IMR-90 (cell line): ENCODE data around the gene TTC23. TPM values are rescaled to one million over a fixed set of nuclear protein-coding genes. Genes with fewer than 3 reads are reported as not detected.
A peak's percentile ranks its signal among the peaks of the same experiment; 100 is the strongest.

Experiments used
- ATAC-seq: fragments of 200-7000 bp; cut with Tn5 transposase; 2 replicates; pipeline ENCODE4 v1.9.1; 2020; ENCODE audit warnings: low read depth, mild to moderate bottlenecking, moderate library complexity
- BruUV-seq: library from RNA; stranded (reverse); fragments of 400-500 nt; replicated peaks from 2 replicates; lab custom pipeline; 2021; lab: Mats Ljungman, UMichigan
- CTCF ChIA-PET: fragments of 300-600 bp; formaldehyde crosslinking; extraction: SDS; loops from one replicate; lab custom pipeline; 2021; ENCODE audit warnings: antibody characterized with exemption; lab: Yijun Ruan, JAX
- POLR2A ChIA-PET: fragments of 300-600 bp; sonication (Branson Sonifier 250); formaldehyde crosslinking; loops from one replicate; lab custom pipeline; 2022; ENCODE audit warnings: antibody characterized with exemption; ENCODE audit not compliant: unreplicated experiment; lab: Charles Lee
- DNase-seq: peaks from one replicate; pipeline ENCODE4 v3.0.0; 2013
- H2AFZ ChIP-seq: replicated peaks from 2 replicates; pipeline ENCODE3; 2013; ENCODE audit warnings: low read length, mild to moderate bottlenecking; ENCODE audit not compliant: poor library complexity
- H2AK5ac ChIP-seq: 2 replicates; pipeline ENCODE4 v1.6.1; 2013; ENCODE audit warnings: low read depth, low read length, inconsistent platforms
- H2AK9ac ChIP-seq: replicated peaks from 2 replicates; pipeline ENCODE3; 2013; ENCODE audit warnings: mild to moderate bottlenecking, low read depth, low read length, moderate library complexity; ENCODE audit not compliant: poor library complexity
- H2BK120ac ChIP-seq: 2 replicates; pipeline ENCODE4 v1.6.1; 2013; ENCODE audit warnings: low read depth, low read length, inconsistent platforms
- H2BK15ac ChIP-seq: 3 replicates; pipeline ENCODE4 v1.6.1; 2013; ENCODE audit warnings: low read depth, low read length, inconsistent platforms
- H2BK20ac ChIP-seq: 2 replicates; pipeline ENCODE4 v1.6.1; 2013; ENCODE audit warnings: low read depth, mild to moderate bottlenecking, inconsistent platforms, low read length, moderate library complexity
- H2BK5ac ChIP-seq: 2 replicates; pipeline ENCODE4 v1.6.1; 2013; ENCODE audit warnings: mild to moderate bottlenecking, low read depth, low read length, inconsistent platforms; ENCODE audit not compliant: poor library complexity, severe bottlenecking
- H3K14ac ChIP-seq: replicated peaks from 2 replicates; pipeline ENCODE4 v1.6.1; 2013; ENCODE audit warnings: low read depth, low read length, inconsistent platforms
- H3K18ac ChIP-seq: 2 replicates; pipeline ENCODE4 v1.6.1; 2013; ENCODE audit warnings: low read depth, low read length, control low read depth
- H3K23ac ChIP-seq: 2 replicates; pipeline ENCODE4 v1.6.1; 2013; ENCODE audit warnings: low read depth, low read length, inconsistent platforms
- H3K27ac ChIP-seq: 2 replicates; pipeline ENCODE4 v1.5.1; 2013; ENCODE audit warnings: mild to moderate bottlenecking, control low read depth, low read length; ENCODE audit not compliant: insufficient read depth
- H3K27me3 ChIP-seq: 2 replicates; pipeline ENCODE4 v1.6.1; 2013; ENCODE audit warnings: low read length; ENCODE audit not compliant: control insufficient read depth, insufficient read depth
- H3K36me3 ChIP-seq: 2 replicates; pipeline ENCODE4 v1.6.1; 2013; ENCODE audit warnings: low read length, mixed read lengths; ENCODE audit not compliant: control insufficient read depth, insufficient read depth
- H3K4ac ChIP-seq: 2 replicates; pipeline ENCODE4 v1.6.1; 2013; ENCODE audit warnings: low read depth, low read length, inconsistent platforms
- H3K4me1 ChIP-seq: 2 replicates; pipeline ENCODE4 v1.6.1; 2013; ENCODE audit warnings: low read length, mixed read lengths; ENCODE audit not compliant: control insufficient read depth, insufficient read depth
- H3K4me2 ChIP-seq: 2 replicates; pipeline ENCODE4 v1.6.1; 2013; ENCODE audit warnings: low read depth, mild to moderate bottlenecking, control low read depth, low read length, moderate library complexity
- H3K4me3 ChIP-seq: 2 replicates; pipeline ENCODE4 v1.5.1; 2013; ENCODE audit warnings: low read depth, mild to moderate bottlenecking, control low read depth, low read length, moderate library complexity; ENCODE audit not compliant: insufficient read depth
- H3K56ac ChIP-seq: 2 replicates; pipeline ENCODE4 v1.6.1; 2013; ENCODE audit warnings: low read length, inconsistent platforms; ENCODE audit not compliant: insufficient read depth; ENCODE audit errors: extremely low read depth
- H3K79me1 ChIP-seq, 2 experiments: 2 replicates each; pipeline ENCODE4 v1.6.1; 2013; ENCODE audit warnings: low read length in 2 of 2, inconsistent platforms in 1 of 2, low read depth in 1 of 2
- H3K9ac ChIP-seq: 2 replicates; pipeline ENCODE4 v1.6.1; 2013; ENCODE audit warnings: low read depth, low read length, control low read depth
- H3K9me1 ChIP-seq: 2 replicates; pipeline ENCODE4 v1.6.1; 2013; ENCODE audit warnings: low read length, inconsistent platforms; ENCODE audit not compliant: insufficient read depth
- H3K9me3 ChIP-seq: 2 replicates; pipeline ENCODE4 v1.6.1; 2013; ENCODE audit warnings: low read length; ENCODE audit not compliant: control insufficient read depth, insufficient read depth
- H4K20me1 ChIP-seq: 2 replicates; pipeline ENCODE4 v1.6.1; 2013; ENCODE audit warnings: low read length, inconsistent platforms; ENCODE audit not compliant: insufficient read depth
- H4K5ac ChIP-seq: 2 replicates; pipeline ENCODE4 v1.6.1; 2013; ENCODE audit warnings: mild to moderate bottlenecking, low read depth, low read length, control low read depth
- H4K8ac ChIP-seq, 2 experiments: 2 replicates each; pipeline ENCODE4 v1.6.1; 2013; ENCODE audit warnings: low read depth in 2 of 2, low read length in 2 of 2, control low read depth in 1 of 2, inconsistent platforms in 1 of 2
- H4K91ac ChIP-seq: 2 replicates; pipeline ENCODE4 v1.6.1; 2013; ENCODE audit warnings: low read depth, low read length, inconsistent platforms; ENCODE audit not compliant: insufficient read depth
- BHLHE40 ChIP-seq: fragments of 150-350 bp; IDR thresholded peaks from 2 replicates; pipeline ENCODE4 v1.6.1; 2016; ENCODE audit warnings: mild to moderate bottlenecking, low read depth, low read length
- FOS ChIP-seq: fragments of 150-350 bp; IDR thresholded peaks from 2 replicates; pipeline ENCODE4 v1.6.1; 2016; ENCODE audit warnings: low read depth, low read length
- POLR2A ChIP-seq: IDR thresholded peaks from 2 replicates; pipeline ENCODE4 v1.6.1; 2012; ENCODE audit warnings: mild to moderate bottlenecking, low read depth, low read length
- WGBS, 2 experiments: methylation state at CpG; one replicate each; pipeline versions ENCODE4 v1.1.5 to v1.1.7; 2013; ENCODE audit warnings: missing lambda C conversion rate in 2 of 2; ENCODE audit not compliant: insufficient read length in 1 of 2; ENCODE audit errors: extremely low coverage in 2 of 2; 5-methylcytosine and 5-hydroxymethylcytosine counted together
- dilution Hi-C: fragments of 300-500 bp; cut with HindIII; formaldehyde crosslinking; loops from one replicate; pipeline ENCODE4 v1.14.3; 2018; ENCODE audit warnings: low sequenced_read_pairs; ENCODE audit not compliant: unreplicated experiment
- in situ Hi-C: fragments of 300-500 bp; cut with MboI; formaldehyde crosslinking; loops from 3 replicates; pipeline ENCODE4 v1.14.3; 2019; ENCODE audit warnings: low sequenced_read_pairs, inconsistent platforms, mixed read lengths
- intact Hi-C: fragments of 100-400 bp; cut with micrococcal nuclease; formaldehyde crosslinking; loops from 2 replicates; pipeline ENCODE4 v1.10.0; 2022
- polyA plus RNA-seq, 3 experiments: library from polyadenylated mRNA; depleted of rRNA; stranded (reverse); fragments of >200 nt; gene quantifications; 2 replicates each; pipeline ENCODE4 v1.2.3, GENCODE V29; 2012; ENCODE audit warnings: low replicate concordance in 1 of 3
- total RNA-seq: library from RNA; depleted of rRNA; stranded (reverse); fragments of >200 nt; gene quantifications from 2 replicates; pipeline ENCODE4 v1.2.3, GENCODE V29; 2012

The TTC23 gene
- total and polyA plus RNA-seq, 2 of the 4 experiments (the other 2 are of a cell fraction), result 7.8 to 29.8 TPM

DNA sequence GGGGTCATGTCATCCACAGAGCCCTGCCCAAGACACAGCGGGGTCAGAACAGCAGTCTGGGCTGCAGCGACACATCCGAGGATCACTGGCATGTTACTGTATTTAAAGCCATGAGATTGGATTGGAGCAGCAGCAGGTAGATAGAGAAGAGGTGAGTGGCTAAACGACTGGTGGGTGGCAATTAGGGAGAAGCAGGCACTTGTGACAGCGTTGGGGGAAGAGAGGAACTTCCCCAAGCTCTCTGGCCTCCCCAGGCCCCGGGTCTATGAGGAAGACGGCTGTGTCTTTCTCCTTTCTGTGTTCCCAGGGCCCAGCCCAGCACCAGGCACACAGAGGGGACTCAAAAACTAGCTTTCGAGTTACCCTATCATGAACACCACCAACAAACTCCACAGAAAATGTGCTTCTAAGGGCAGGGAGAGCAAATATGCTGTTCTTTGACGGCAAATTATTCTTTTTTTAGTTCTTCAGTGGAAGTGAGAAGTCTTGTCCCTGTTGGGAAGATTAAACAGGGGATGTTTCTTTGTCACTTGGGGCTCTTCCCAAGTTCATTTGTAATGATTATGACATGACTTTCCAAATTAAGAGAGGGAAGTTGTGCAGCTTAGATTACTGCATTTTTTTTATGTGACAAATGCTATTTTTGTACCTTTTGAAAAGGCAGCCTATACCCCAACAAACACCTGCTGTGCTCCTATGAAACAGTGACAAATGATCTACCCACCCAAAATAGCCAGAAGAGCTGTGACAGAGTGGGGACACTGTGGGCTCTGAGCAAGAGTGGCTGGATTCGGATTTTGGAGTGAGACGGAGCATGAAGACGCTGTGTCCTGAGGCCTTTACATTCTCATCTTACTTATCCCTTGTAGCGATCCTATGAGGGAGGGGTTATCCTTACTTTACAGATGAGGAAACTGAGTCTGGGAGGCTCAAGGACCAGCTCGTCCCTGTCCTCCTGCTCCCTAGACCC, 151.7 kb downstream of the TTC23 start:
- no peak overlapping the region for H3K9ac ChIP-seq
- no peak for ATAC-seq
- no peak overlapping the region for H2BK120ac ChIP-seq
- no peaks in the 10 kb centered on the region for H3K79me1 ChIP-seq
- no peak overlapping the region for H3K14ac ChIP-seq
- H4K5ac ChIP-seq, result no peak overlapping the region
- H3K4ac ChIP-seq, result no peak overlapping the region
- no peaks in the 10 kb centered on the region for H4K20me1 ChIP-seq
- no peak overlapping the region for H2AK5ac ChIP-seq
- 92% methylated on average over 3 of the region's 14 CpGs; no CpG with 5 or more reads in 1 of the 2 experiments for WGBS, 2 experiments
- intact Hi-C loops, result no loop called here
- peaks cover 18% of the 10 kb centered on the region for H3K27me3 ChIP-seq
- H2BK15ac ChIP-seq, result no peak overlapping the region
- H2BK20ac ChIP-seq, result no peak overlapping the region
- BruUV-seq, result no TSS peak
- TF ChIP-seq FOS (no peak), BHLHE40 (no peak), POLR2A (no peak)
- H4K8ac ChIP-seq, result no peak overlapping the region
- in situ Hi-C loops, result loop anchor here (5.0 kb wide), 1 partner anchor 115 kb away; no protein-coding TSS in a partner anchor
- no peak overlapping the region for H3K56ac ChIP-seq
- H3K4me1 ChIP-seq, result peaks cover 1% of the 10 kb centered on the region; the same call in 1 of the 2 replicates
- H3K18ac ChIP-seq, result no peak overlapping the region
- ChIA-PET POLR2A (no interaction called here), CTCF (no interaction called here)
- no peak overlapping the region for H2AK9ac ChIP-seq
- no peak overlapping the region for H3K23ac ChIP-seq
- dilution Hi-C loops, result no loop called here
- no peak overlapping the region for H2BK5ac ChIP-seq
- DNase-seq, result no peak
- H3K9me3 ChIP-seq, result no peaks in the 10 kb centered on the region
- H3K36me3 ChIP-seq, result no peaks in the 10 kb centered on the region
- H3K4me2 ChIP-seq, result no peak overlapping the region
- H3K4me3 ChIP-seq, result no peak overlapping the region
- peak overlapping the region; percentile 49 for H2AFZ ChIP-seq
- no peak overlapping the region for H3K27ac ChIP-seq
- peaks cover 6% of the 10 kb centered on the region; the same call in 1 of the 2 replicates for H3K9me1 ChIP-seq
- no peak overlapping the region for H4K91ac ChIP-seq
